Measurements from ENCODE around the gene HSPD1.
"Not testable (repeated sequence)": the region's sequence is repeated elsewhere in the genome, so short reads cannot be mapped to it uniquely, and the experiment has no call there.

DNA sequence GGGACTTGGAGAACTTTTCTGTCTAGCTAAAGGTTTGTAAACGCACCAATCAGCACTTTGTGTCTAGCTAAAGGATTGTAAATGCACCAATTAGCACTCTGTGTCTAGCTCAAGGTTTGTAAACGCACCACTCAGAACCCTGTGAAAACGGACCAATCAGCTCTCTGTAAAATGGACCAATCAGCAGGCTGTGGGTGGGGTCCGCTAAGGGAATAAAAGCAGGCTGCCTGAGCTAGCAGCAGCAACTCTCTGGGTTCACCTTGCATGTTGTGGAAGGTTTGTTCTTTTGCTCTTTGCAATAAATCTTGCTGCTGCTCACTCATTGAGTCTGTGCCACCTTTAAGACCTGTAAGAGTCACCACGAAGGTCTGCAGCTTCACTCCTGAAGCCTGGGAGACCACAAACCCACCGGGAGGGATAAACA is 48.7 kb downstream of the HSPD1 start:
- TF ChIP-seq, protein P1, sequence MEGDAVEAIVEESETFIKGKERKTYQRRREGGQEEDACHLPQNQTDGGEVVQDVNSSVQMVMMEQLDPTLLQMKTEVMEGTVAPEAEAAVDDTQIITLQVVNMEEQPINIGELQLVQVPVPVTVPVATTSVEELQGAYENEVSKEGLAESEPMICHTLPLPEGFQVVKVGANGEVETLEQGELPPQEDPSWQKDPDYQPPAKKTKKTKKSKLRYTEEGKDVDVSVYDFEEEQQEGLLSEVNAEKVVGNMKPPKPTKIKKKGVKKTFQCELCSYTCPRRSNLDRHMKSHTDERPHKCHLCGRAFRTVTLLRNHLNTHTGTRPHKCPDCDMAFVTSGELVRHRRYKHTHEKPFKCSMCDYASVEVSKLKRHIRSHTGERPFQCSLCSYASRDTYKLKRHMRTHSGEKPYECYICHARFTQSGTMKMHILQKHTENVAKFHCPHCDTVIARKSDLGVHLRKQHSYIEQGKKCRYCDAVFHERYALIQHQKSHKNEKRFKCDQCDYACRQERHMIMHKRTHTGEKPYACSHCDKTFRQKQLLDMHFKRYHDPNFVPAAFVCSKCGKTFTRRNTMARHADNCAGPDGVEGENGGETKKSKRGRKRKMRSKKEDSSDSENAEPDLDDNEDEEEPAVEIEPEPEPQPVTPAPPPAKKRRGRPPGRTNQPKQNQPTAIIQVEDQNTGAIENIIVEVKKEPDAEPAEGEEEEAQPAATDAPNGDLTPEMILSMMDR (conservative IDR thresholded peaks at IDR 0.05; ENCODE audit: low read depth, low read length) = not testable (repeated sequence)
- not testable (repeated sequence) for TF ChIP-seq EZH2 (IDR thresholded peaks at IDR 0.05; ENCODE audit: low read length, unreplicated experiment)

Data from PC-3 (cell line).